K562 (cell line): ENCODE data around the gene ZBTB9. TPM values are rescaled to one million over a fixed set of nuclear protein-coding genes. Genes with fewer than 3 reads are reported as not detected.
A peak's percentile ranks its signal among the peaks of the same experiment; 100 is the strongest.

Experiments
- ATF1 ChIP-seq, 2 experiments: fragments of 450-650 bp in 1 of 2; IDR thresholded peaks; 2 replicates each; pipeline ENCODE4 v1.6.1; 2016; ENCODE audit warnings: missing compliant biosample characterization in 1 of 2, missing genetic modification characterization in 1 of 2
- BMI1 ChIP-seq: fragments of 150-350 bp; IDR thresholded peaks from 2 replicates; pipeline ENCODE4 v1.6.1; 2014; ENCODE audit warnings: low read length
- BRCA1 ChIP-seq, 2 experiments: fragments of 450-650 bp in 1 of 2; sonication (generic) in 1 of 2; formaldehyde crosslinking in 1 of 2; IDR thresholded peaks; 2 replicates each; pipeline versions ENCODE4 v1.5.0 to v1.6.1; 2017 to 2020; ENCODE audit warnings: mild to moderate bottlenecking in 1 of 2, missing genetic modification reagents in 1 of 2
- DDX20 ChIP-seq: fragments of 450-650 bp; IDR thresholded peaks from 2 replicates; pipeline ENCODE4 v1.6.1; 2016; ENCODE audit warnings: missing genetic modification characterization, low read depth, mild to moderate bottlenecking, missing compliant biosample characterization, moderate library complexity
- DIDO1 ChIP-seq: fragments of 450-650 bp; IDR thresholded peaks from 2 replicates; pipeline ENCODE4 v1.6.1; 2016; ENCODE audit warnings: low read depth, missing biosample characterization, missing genetic modification characterization
- DPF2 ChIP-seq: fragments of 450-650 bp; IDR thresholded peaks from 2 replicates; pipeline ENCODE4 v1.6.1; 2016
- FOXA1 ChIP-seq: fragments of 450-650 bp; IDR thresholded peaks from 2 replicates; pipeline ENCODE4 v1.6.1; 2016; ENCODE audit warnings: mild to moderate bottlenecking, borderline replicate concordance
- GABPA ChIP-seq: fragments of 200-800 bp; sonication (Bioruptor generic); conservative IDR thresholded peaks from 2 replicates; pipeline ENCODE4 v1.6.1; 2016; ENCODE audit warnings: low read depth, missing genetic modification characterization, missing compliant biosample characterization
- KLF16 ChIP-seq: IDR thresholded peaks from 2 replicates; pipeline ENCODE4 v1.6.1; 2016; ENCODE audit warnings: antibody characterized with exemption
- MEF2D ChIP-seq: conservative IDR thresholded peaks from 2 replicates; pipeline ENCODE4 v1.6.1; 2016; ENCODE audit warnings: low read depth, missing genetic modification characterization, missing compliant biosample characterization
- MIER1 ChIP-seq: fragments of 450-650 bp; IDR thresholded peaks from 2 replicates; pipeline ENCODE4 v1.6.1; 2016; ENCODE audit warnings: antibody characterized with exemption, mild to moderate bottlenecking, low read depth
- MTA3 ChIP-seq: fragments of 450-650 bp; formaldehyde crosslinking; IDR thresholded peaks from 2 replicates; pipeline ENCODE4 v1.6.1; 2017; ENCODE audit warnings: mild to moderate bottlenecking, borderline replicate concordance
- MYNN ChIP-seq, 2 experiments: sonication (generic); formaldehyde crosslinking in 1 of 2; IDR thresholded peaks; 2 replicates each; pipeline versions ENCODE4 v1.5.0 to v1.6.1; 2016 to 2020; ENCODE audit warnings: antibody characterized with exemption in 1 of 2, missing genetic modification reagents in 1 of 2
- NFRKB ChIP-seq: fragments of 450-650 bp; IDR thresholded peaks from 2 replicates; pipeline ENCODE4 v1.6.1; 2016; ENCODE audit warnings: low read depth
- PTBP1 ChIP-seq: fragments of 200-400 bp; formaldehyde crosslinking; IDR thresholded peaks from 2 replicates; pipeline ENCODE4 v1.6.1; 2017; ENCODE audit warnings: low read depth, low read length
- SNRNP70 ChIP-seq: fragments of 200-400 bp; formaldehyde crosslinking; optimal IDR thresholded peaks from 2 replicates; pipeline ENCODE3; 2017; ENCODE audit warnings: low read depth, low read length
- THRAP3 ChIP-seq: fragments of 450-650 bp; IDR thresholded peaks from 2 replicates; pipeline ENCODE4 v1.6.1; 2016; ENCODE audit warnings: mild to moderate bottlenecking, inconsistent platforms, borderline replicate concordance
- USF2 ChIP-seq: sonication (generic); formaldehyde crosslinking; IDR thresholded peaks from 2 replicates; pipeline ENCODE4 v1.5.0; 2020; ENCODE audit warnings: missing genetic modification reagents
- ZEB2 ChIP-seq: fragments of 450-650 bp; IDR thresholded peaks from 2 replicates; pipeline ENCODE4 v1.6.1; 2016
- ZNF583 ChIP-seq: fragments of 250-450 bp; sonication (Bioruptor Pico); IDR thresholded peaks from 2 replicates; pipeline ENCODE4 v1.4.0; 2020
- ZNF717 ChIP-seq: fragments of 250-450 bp; sonication (Bioruptor Pico); IDR thresholded peaks from 2 replicates; pipeline ENCODE4 v1.5.0; 2021
- polyA plus RNA-seq, 8 experiments: library from polyadenylated mRNA; depleted of rRNA in 4 of 8; stranded (reverse) in 5 of 8; unstranded in 3 of 8; fragments of >200 nt; fragmentation: Nextera tagmentation in 2 of 8; fragmentation: Illumina TruSeq in 1 of 8; extraction: Ambion mirVana in 2 of 8; extraction: Trizol in 1 of 8; gene quantifications; 2 replicates each; pipeline versions ENCODE4 v1.2.1 to v1.2.3, GENCODE V29; 2011 to 2014; ENCODE audit warnings: inconsistent platforms in 1 of 8, missing spikeins in 1 of 8
- total RNA-seq, 7 experiments: library from RNA; depleted of rRNA in 6 of 7; stranded (reverse); fragments of >200 nt in 6 of 7; fragmentation: Illumina TruSeq in 2 of 7; extraction: Trizol in 2 of 7; gene quantifications; 2 replicates each; pipeline versions ENCODE4 v1.2.1 to v1.2.3, GENCODE V29; 2011 to 2021; ENCODE audit warnings: low replicate concordance in 1 of 7
- TF ChIP-seq, protein P1 (sequence below): sonication (generic); formaldehyde crosslinking; IDR thresholded peaks from 2 replicates; pipeline ENCODE4 v1.8.1; 2023; ENCODE audit warnings: mild to moderate bottlenecking, missing genetic modification reagents
- TF ChIP-seq, protein P2 (sequence below): fragments of 450-650 bp; IDR thresholded peaks from 2 replicates; pipeline ENCODE4 v1.6.1; 2018; ENCODE audit not compliant: partially characterized antibody

The ZBTB9 gene
- total and polyA plus RNA-seq, 9 of the 15 experiments (the other 6 are each of a cell fraction or from before 2014, with no cell fraction given), result 1.9 to 19.5 (median 10.4) TPM

DNA sequence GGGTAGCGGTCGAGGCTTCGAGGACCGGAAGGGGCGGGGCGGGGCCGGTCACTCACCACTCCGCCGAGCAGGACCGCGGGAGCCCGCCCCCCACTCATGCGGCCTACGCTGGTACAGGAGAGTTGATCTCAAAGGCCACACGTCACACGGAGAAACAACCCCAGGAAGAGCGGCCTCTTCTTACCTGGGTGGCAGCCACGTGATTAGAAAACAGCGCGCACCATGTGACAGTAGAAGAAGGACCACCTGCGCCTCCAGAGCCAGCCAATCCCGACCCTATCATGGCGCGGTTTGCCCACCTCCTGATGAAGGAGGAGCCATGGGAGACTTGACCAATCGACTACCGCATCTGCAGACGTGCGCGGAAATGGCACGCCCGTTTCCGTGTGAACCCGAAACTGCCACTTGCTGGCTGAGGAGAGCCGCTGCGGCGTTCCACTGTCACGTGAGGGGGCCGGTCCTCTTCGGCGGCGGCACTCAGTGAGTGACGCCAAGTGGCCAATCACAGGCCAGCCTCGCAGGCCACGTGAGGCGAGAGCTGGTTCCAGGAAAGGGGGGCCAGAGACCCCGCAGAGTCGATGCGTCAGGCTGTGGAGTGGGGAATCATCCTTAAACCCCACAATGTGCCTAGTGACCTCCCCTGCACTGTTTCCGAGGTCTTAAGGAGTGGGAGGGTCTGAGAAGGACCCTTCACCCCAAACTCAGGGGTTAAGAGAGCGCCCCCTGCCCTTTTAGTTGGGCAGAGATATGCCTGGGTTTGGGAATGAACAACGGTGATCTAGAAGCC, 36.3 kb upstream of the ZBTB9 start, which contains the start of gene CUTA (continued):
- TF ChIP-seq ZNF717 (CRISPR knock-in tag) (no peak), ZNF583 (peak; percentile 60), DIDO1 (peak; percentile 20; the same call in 1 of the 2 replicates), SNRNP70 (no peak), THRAP3 (no peak), DDX20 (no peak), MIER1 (no peak), BMI1 (no peak), PTBP1 (no peak), MYNN (IDR thresholded peaks at IDR 0.05) (no peak), MYNN (CRISPR knock-in tag; IDR thresholded peaks at IDR 0.05) (no peak), MTA3 (peak; percentile 81), ZEB2 (peak; percentile 84), USF2 (CRISPR knock-in tag) (peak; percentile 99), NFRKB (no peak; the same call in 1 of the 2 replicates), ATF1 (CRISPR knock-in tag; IDR thresholded peaks at IDR 0.05) (no peak), ATF1 (tag; IDR thresholded peaks at IDR 0.05) (peak; percentile 97), BRCA1 (IDR thresholded peaks at IDR 0.05) (no peak), BRCA1 (CRISPR knock-in tag; IDR thresholded peaks at IDR 0.05) (no peak), MEF2D (tag) (no peak; the same call in 1 of the 2 replicates), GABPA (tag) (peak; percentile 90), KLF16 (no peak), DPF2 (peak; percentile 75; the same call in 1 of the 2 replicates), FOXA1 (no peak)
- TF ChIP-seq, protein P1, sequence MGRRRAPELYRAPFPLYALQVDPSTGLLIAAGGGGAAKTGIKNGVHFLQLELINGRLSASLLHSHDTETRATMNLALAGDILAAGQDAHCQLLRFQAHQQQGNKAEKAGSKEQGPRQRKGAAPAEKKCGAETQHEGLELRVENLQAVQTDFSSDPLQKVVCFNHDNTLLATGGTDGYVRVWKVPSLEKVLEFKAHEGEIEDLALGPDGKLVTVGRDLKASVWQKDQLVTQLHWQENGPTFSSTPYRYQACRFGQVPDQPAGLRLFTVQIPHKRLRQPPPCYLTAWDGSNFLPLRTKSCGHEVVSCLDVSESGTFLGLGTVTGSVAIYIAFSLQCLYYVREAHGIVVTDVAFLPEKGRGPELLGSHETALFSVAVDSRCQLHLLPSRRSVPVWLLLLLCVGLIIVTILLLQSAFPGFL (CRISPR knock-in tag), result no peak
- TF ChIP-seq, protein P2, sequence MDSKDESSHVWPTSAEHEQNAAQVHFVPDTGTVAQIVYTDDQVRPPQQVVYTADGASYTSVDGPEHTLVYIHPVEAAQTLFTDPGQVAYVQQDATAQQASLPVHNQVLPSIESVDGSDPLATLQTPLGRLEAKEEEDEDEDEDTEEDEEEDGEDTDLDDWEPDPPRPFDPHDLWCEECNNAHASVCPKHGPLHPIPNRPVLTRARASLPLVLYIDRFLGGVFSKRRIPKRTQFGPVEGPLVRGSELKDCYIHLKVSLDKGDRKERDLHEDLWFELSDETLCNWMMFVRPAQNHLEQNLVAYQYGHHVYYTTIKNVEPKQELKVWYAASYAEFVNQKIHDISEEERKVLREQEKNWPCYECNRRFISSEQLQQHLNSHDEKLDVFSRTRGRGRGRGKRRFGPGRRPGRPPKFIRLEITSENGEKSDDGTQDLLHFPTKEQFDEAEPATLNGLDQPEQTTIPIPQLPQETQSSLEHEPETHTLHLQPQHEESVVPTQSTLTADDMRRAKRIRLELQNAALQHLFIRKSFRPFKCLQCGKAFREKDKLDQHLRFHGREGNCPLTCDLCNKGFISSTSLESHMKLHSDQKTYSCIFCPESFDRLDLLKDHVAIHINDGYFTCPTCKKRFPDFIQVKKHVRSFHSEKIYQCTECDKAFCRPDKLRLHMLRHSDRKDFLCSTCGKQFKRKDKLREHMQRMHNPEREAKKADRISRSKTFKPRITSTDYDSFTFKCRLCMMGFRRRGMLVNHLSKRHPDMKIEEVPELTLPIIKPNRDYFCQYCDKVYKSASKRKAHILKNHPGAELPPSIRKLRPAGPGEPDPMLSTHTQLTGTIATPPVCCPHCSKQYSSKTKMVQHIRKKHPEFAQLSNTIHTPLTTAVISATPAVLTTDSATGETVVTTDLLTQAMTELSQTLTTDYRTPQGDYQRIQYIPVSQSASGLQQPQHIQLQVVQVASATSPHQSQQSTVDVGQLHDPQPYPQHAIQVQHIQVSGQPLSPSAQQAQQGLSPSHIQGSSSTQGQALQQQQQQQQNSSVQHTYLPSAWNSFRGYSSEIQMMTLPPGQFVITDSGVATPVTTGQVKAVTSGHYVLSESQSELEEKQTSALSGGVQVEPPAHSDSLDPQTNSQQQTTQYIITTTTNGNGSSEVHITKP, result peak; percentile 65
